HG03469 (cell line): ENCODE measurements around the gene BCL2L1.

ENCODE experiments used
- ATAC-seq: cut with Tn5 transposase; IDR thresholded peaks from one replicate; pipeline ENCODE4 v1.9.1; 2021; ENCODE audit warnings: mild to moderate bottlenecking, moderate library complexity, moderate number of reproducible peaks; ENCODE audit not compliant: unreplicated experiment

BCL2L1 gene

DNA sequence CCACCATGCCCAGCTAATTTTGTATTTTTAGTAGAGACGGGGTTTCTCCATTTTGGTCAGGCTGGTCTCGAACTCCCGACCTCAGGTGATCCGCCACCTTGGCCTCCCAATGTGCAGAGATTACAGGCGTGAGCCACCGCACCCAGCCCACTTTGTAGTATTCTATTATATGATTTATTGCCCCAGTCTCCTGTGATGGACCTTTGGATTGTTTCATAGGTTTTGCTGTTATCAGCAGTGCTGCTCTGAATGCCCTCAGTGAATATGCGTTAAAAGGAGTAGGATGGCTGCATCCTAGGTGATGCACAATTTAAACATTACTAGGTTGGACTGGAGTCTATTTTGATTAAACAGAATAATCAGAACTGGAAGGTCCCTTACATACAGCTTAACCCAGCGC is 107.3 kb downstream of the BCL2L1 start:
- ATAC-seq: no peak
